WTC11 (cell line): ENCODE data around the gene HPCAL1.

Experiments used
- ATF3 ChIP-seq: sonication (generic); formaldehyde crosslinking; conservative IDR thresholded peaks from 2 replicates; pipeline ENCODE4 v1.8.1; 2022; ENCODE audit warnings: mild to moderate bottlenecking, missing genetic modification reagents
- ATF6 ChIP-seq: sonication (generic); formaldehyde crosslinking; IDR thresholded peaks from 2 replicates; pipeline ENCODE4 v1.8.1; 2023; ENCODE audit warnings: mild to moderate bottlenecking, missing genetic modification reagents
- CBFB ChIP-seq: sonication (generic); formaldehyde crosslinking; IDR thresholded peaks from 2 replicates; pipeline ENCODE4 v1.8.1; 2022; ENCODE audit warnings: mild to moderate bottlenecking, low read depth, missing genetic modification reagents
- CREM ChIP-seq: sonication (generic); formaldehyde crosslinking; IDR thresholded peaks from 2 replicates; pipeline ENCODE4 v1.8.1; 2022; ENCODE audit warnings: mild to moderate bottlenecking, missing genetic modification reagents, moderate library complexity
- CTCF ChIP-seq: fragments of 200-600 bp; IDR thresholded peaks from 2 replicates; pipeline ENCODE4 v1.8.0; 2022; ENCODE audit warnings: antibody characterized with exemption
- FOXK1 ChIP-seq: sonication (generic); formaldehyde crosslinking; IDR thresholded peaks from 2 replicates; pipeline ENCODE4 v1.8.0; 2022; ENCODE audit warnings: mild to moderate bottlenecking, moderate library complexity, missing genetic modification reagents
- NFYB ChIP-seq: sonication (generic); formaldehyde crosslinking; conservative IDR thresholded peaks from 2 replicates; pipeline ENCODE4 v1.8.0; 2022; ENCODE audit warnings: low read depth, missing genetic modification reagents
- SP1 ChIP-seq: sonication (generic); formaldehyde crosslinking; conservative IDR thresholded peaks from 2 replicates; pipeline ENCODE4 v1.8.1; 2022; ENCODE audit warnings: missing genetic modification reagents
- TEAD1 ChIP-seq: sonication (generic); formaldehyde crosslinking; IDR thresholded peaks from 2 replicates; pipeline ENCODE4 v1.8.0; 2022; ENCODE audit warnings: mild to moderate bottlenecking, missing genetic modification reagents
- ZBTB21 ChIP-seq: sonication (generic); formaldehyde crosslinking; IDR thresholded peaks from 2 replicates; pipeline ENCODE4 v1.8.1; 2023; ENCODE audit warnings: mild to moderate bottlenecking, missing genetic modification reagents, borderline replicate concordance
- ZNF396 ChIP-seq: fragments of 250-450 bp; sonication (Bioruptor Pico); IDR thresholded peaks from 2 replicates; pipeline ENCODE4 v1.8.0; 2021; ENCODE audit warnings: mild to moderate bottlenecking, moderate library complexity, borderline replicate concordance
- ZNF512 ChIP-seq: sonication (generic); formaldehyde crosslinking; IDR thresholded peaks from 2 replicates; pipeline ENCODE4 v1.8.1; 2022; ENCODE audit warnings: missing genetic modification reagents, borderline replicate concordance

GRCh38 chr2:10294077-10294476, 8.6 kb upstream of the HPCAL1 start:
- TF ChIP-seq CREM (CRISPR knock-in tag), result no peak
- TF ChIP-seq CTCF, result no peak
- no peak for TF ChIP-seq ZBTB21 (CRISPR knock-in tag)
- no peak for TF ChIP-seq NFYB (CRISPR knock-in tag)
- no peak for TF ChIP-seq ATF3 (CRISPR knock-in tag)
- no peak for TF ChIP-seq FOXK1 (CRISPR knock-in tag)
- TF ChIP-seq CBFB (CRISPR knock-in tag), result no peak
- no peak for TF ChIP-seq ZNF512 (CRISPR knock-in tag)
- no peak for TF ChIP-seq ATF6 (CRISPR knock-in tag)
- TF ChIP-seq TEAD1, result no peak
- no peak for TF ChIP-seq ZNF396 (CRISPR knock-in tag)
- no peak for TF ChIP-seq SP1 (CRISPR knock-in tag)
